Measurements from ENCODE around the gene ACTN4. TPM values are rescaled to one million over a fixed set of nuclear protein-coding genes. Genes with fewer than 3 reads are reported as not detected.
"Not testable (repeated sequence)": the region's sequence is repeated elsewhere in the genome, so short reads cannot be mapped to it uniquely, and the experiment has no call there.

The ACTN4 gene
- total RNA-seq, result 100 to 1,000 TPM; 181 to 204 TPM

DNA sequence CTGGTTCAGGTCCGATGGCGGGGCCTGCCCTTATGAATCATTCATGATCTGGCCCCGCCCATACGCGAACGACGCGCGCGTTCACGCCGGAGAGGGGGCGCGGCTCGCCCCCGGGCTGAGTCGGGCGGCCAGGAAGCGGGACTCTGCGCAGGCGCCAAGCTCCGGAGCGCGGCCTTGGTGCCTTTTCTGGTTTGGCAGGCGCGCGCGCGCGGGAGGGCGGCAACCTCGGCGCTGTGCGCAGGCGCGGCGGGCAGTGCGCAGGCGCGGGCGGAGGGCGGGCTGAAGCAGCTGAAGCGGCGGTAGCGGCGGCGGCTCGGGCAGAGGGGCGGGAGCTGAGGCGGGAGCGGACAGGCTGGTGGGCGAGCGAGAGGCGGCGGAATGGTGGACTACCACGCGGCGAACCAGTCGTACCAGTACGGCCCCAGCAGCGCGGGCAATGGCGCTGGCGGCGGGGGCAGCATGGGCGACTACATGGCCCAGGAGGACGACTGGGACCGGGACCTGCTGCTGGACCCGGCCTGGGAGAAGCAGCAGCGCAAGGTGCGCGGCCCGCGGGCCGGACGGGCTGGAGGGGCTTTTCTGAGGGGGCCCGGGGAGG, at the start of gene ACTN4:
Gene ACTN4, plus strand, starts transcription at position 282 of the 598 bp plus-strand sequence. Its CDS starts 97 bp downstream, at position 379.
- peak; percentile 100 for DNase-seq (ENCODE audit: low spot score in 2 of 2)
- H3K27ac Mint-ChIP-seq, result peak within 1 kb of the TSS; percentile 94 to 95
- H3K9me3 Mint-ChIP-seq, result no peaks in the 10 kb centered on the region
- ATAC-seq, result peak; percentile 92 to 93
- H3K36me3 Mint-ChIP-seq, result peaks cover 27 to 30% of the 10 kb centered on the region in 2 donors

DNA sequence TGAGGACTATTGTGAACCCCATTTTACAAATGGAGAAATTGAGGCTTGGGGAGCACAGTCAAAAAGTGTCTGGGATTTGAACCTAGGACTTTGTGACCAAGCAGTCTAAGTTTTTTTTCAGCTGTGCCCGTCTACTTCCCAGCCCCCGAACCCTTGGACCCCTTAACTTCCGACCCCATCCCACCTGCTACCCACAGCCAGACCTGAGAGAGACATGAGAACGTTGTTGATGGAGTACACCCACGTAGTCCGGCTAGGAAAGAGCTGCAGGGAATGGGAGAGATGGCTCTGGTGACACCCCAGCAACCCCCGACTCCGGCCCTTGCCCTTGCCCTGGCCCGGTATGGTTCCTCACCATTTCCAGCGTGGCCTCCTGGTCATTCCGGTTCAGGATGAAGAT, 47.7 kb upstream of the ACTN4 start:
- no peak for ATAC-seq
- no peak overlapping the region for H3K27ac Mint-ChIP-seq
- peaks cover 5 to 33% of the 10 kb centered on the region in 2 donors for H3K36me3 Mint-ChIP-seq
- H3K9me3 Mint-ChIP-seq, result no peaks in the 10 kb centered on the region
- no peak for DNase-seq (ENCODE audit: low spot score in 2 of 2)

DNA sequence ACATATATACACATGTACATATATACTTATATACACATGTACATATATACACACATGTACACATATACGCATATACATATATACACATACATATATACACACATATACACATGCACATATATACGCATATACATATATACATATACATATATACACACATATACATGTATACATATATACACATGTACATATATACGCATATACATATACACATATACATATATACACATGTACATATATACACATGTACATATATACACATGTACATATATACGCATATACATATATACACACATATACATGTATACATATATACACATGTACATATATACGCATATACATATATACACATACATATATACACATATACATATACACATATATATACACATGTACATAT, 44.6 kb upstream of the ACTN4 start:
- not testable (repeated sequence) for H3K9me3 Mint-ChIP-seq; DNase-seq (ENCODE audit: low spot score in 2 of 2); ATAC-seq; H3K27ac Mint-ChIP-seq
- H3K36me3 Mint-ChIP-seq, result peaks cover 5 to 18% of the 10 kb centered on the region in 2 donors

DNA sequence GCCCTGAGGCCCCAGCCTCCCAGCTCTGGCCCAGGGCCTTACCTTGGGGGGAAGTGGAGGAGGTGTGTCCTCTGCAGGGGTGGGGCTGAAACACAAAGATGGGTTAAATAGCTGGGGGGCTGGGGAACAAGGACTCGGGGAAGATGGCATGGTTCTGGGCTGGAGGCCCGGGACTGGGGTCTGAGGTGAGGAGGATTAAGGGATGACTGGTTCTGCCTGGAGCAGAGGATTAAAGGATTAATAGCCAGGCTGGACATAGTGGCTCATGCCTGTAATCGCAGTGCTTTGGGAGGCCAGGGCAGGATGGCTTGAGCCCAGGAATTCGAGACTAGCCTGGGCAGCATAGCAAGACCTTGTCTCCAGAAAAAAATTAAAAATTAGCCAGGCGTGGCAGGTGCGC, 41.3 kb upstream of the ACTN4 start:
- ATAC-seq (no peak), DNase-seq (ENCODE audit: low spot score in 2 of 2) (no peak)
- Mint-ChIP-seq H3K27ac (peak overlapping the region in 1 of 2 donors; percentile 65), H3K36me3 (peaks cover 4 to 13% of the 10 kb centered on the region in 2 donors), H3K9me3 (no peaks in the 10 kb centered on the region)

DNA sequence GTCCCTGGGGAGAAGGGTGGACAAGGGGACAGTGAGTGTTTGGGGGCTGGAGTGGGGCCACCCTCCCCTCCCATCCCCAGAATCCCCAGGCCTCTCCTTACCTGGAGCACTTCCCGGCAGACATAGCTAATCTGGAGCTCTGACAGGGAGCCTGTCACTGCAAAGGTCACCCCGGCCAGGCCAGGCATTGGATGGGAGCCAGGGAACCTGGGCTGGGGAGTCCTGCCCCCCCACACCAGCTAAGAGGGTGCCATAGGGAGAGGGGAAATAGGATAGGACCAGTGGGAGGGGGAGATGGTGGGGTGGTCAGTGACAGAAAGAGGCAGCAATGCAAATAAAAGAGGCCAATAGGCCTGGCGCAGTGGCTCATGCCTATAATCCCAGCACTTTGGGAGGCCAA, 33.2 kb upstream of the ACTN4 start:
- Mint-ChIP-seq H3K27ac (no peak overlapping the region), H3K9me3 (no peaks in the 10 kb centered on the region), H3K36me3 (peaks cover 37 to 42% of the 10 kb centered on the region in 2 donors)
- DNase-seq (ENCODE audit: low spot score in 2 of 2), result no peak
- no peak for ATAC-seq

GRCh38 chr19:38615007-38615581, 32.4 kb upstream of the ACTN4 start:
- H3K27ac Mint-ChIP-seq, result peak overlapping the region; percentile 58 to 73
- peaks cover 45 to 48% of the 10 kb centered on the region in 2 donors for H3K36me3 Mint-ChIP-seq
- no peak for ATAC-seq

DNA sequence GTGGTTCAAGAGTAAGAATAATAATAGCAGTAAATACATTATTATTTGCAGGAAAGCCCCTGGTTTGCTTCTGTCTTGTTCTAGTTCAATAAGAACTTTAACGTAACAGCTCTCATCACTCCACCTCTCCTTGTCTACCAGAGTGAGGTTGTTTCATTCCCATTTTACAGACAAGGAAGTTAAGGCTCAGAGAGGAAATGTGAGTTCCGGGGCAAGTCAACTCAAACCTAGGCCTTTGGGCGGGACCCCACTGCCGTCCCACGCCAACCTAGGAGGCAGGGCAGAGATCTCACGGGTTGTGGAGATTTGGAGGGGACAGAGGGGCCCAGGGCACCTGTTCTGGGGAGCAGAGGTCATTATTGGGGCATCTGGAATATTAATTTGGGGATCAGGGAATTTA, 31.2 kb upstream of the ACTN4 start:
- Mint-ChIP-seq H3K27ac (peak overlapping the region; percentile 89 to 96), H3K36me3 (peaks cover 42 to 43% of the 10 kb centered on the region in 2 donors)
- DNase-seq (ENCODE audit: low spot score in 2 of 2), result no peak

More at GRCh38 chr19:38615007-38615581, 32.4 kb upstream of the ACTN4 start:
- no peak for DNase-seq (ENCODE audit: low spot score in 2 of 2)
- H3K9me3 Mint-ChIP-seq, result no peaks in the 10 kb centered on the region

DNA sequence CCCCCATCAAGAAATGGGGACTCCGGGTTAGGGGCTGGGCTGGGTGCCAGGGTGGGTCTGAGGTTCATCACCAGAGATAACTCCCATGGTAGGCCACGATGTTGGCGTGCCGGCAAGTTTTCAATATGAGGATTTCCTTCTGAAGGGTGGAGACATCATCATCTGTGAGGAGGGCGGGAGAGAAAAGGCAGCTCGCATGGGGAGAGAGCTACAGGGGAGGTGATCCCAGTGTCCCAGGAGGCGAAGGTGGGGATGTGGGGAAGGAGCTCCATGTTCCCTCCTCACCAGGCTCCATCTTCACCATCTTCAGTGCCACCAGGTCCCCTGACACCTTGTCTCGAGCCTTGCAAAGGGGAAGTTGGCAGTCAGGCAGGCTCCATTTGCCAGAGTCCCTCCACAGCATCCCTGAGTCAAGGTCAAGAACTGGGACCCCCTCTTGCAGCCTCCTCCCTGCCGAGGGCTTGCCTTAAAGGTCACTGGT, 30.1 kb upstream of the ACTN4 start:
- no peaks in the 10 kb centered on the region for H3K9me3 Mint-ChIP-seq
- ATAC-seq, result peak in 1 of 2 donors; percentile 5
- H3K27ac Mint-ChIP-seq, result peak overlapping the region; percentile 89 to 96
- peak; percentile 22 to 62 for DNase-seq (ENCODE audit: low spot score in 2 of 2)
- peaks cover 46 to 51% of the 10 kb centered on the region in 2 donors for H3K36me3 Mint-ChIP-seq

More for the DNA sequence above, 31.2 kb upstream of the ACTN4 start:
- no peaks in the 10 kb centered on the region for H3K9me3 Mint-ChIP-seq
- no peak for ATAC-seq

- peak; percentile 75 to 76 for ATAC-seq
- peak within 1 kb of the TSS; percentile 96 to 100 for H3K27ac Mint-ChIP-seq
- H3K36me3 Mint-ChIP-seq, result peaks cover 46 to 51% of the 10 kb centered on the region in 2 donors
- DNase-seq (ENCODE audit: low spot score in 2 of 2), result peak; percentile 72 to 77
- H3K9me3 Mint-ChIP-seq, result no peaks in the 10 kb centered on the region
These were observed 29.5 kb upstream of the ACTN4 start, which contains the start of gene MAP4K1 for GRCh38 chr19:38617764-38618589. Gene MAP4K1 (minus strand): TSS chr19:38617953. CDS start chr19:38617895, 58 bp downstream.

GRCh38 chr19:38618590-38619360, 28.7 kb upstream of the ACTN4 start, which contains the start of gene EIF3K:
Gene EIF3K (plus strand): TSS chr19:38619188. CDS start chr19:38619269, 81 bp downstream.
- H3K9me3 Mint-ChIP-seq, result no peaks in the 10 kb centered on the region
- DNase-seq (ENCODE audit: low spot score in 2 of 2), result peak; percentile 99 to 100
- H3K36me3 Mint-ChIP-seq, result peaks cover 46 to 48% of the 10 kb centered on the region in 2 donors
- peak; percentile 74 to 80 for ATAC-seq
- H3K27ac Mint-ChIP-seq, result peak within 1 kb of the TSS; percentile 96 to 100

DNA sequence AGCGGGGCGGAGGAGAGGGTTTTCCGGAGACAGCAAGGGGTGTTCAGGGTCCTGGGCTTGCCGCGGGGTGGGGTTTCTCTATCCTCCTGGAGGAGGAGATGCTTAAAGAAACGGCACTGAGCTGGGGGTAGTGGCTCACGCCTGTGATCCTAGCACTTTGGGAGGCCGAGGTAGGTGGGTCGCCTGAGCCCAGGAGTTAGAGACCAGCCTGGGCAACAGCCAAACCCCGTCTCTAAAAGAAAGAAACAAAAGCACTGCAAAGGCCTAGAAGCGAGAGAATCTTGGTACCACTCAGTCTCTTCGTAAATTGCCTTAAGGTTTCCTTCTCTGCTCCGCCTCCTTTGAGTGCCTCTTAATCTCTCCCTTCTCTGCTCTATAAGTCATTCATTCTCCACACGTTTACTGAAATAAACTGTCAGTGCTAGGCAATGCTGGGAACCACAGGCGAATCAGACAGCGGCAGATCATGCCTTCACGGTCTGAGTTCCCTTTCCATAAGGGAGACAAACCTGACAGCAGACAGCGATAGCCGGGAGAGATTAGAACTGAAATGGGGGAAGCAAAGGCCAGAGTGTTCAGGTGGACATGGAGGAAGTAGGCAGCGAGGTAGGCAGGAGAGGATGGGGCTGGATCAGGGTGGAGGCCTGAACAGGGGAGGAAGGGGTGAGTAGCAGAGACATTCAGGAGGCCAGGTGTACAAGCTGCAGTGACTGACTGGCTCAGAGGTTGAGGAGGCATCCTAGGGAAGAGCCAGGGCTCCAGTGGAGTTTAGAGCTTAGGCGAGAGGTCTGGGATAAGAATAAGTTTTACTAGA, 27.9 kb upstream of the ACTN4 start:
- peak overlapping the region; percentile 96 to 100 for H3K27ac Mint-ChIP-seq
- peak in 1 of 2 donors; percentile 0 for ATAC-seq
- no peak for DNase-seq (ENCODE audit: low spot score in 2 of 2)
- H3K9me3 Mint-ChIP-seq, result no peaks in the 10 kb centered on the region
- peaks cover 46 to 52% of the 10 kb centered on the region in 2 donors for H3K36me3 Mint-ChIP-seq

DNA sequence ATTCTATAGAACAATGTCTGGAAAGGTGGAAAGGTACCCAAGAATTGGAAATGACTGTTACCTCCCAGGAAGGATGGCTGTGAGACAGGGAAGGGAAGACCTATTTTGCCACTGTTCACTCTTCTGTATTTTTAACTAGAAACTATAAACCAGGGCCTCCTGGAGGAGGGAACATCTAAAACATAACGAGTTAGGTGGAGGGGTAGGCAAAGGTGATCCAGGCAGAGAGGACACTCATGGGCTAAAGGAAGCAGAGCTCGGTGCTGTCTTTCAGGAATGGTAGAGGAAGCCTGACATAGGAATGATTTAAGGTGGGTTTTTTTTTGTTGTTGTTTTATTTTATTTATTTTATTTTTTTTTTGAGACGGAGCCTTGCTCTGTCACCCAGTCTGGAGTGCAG, 22.6 kb upstream of the ACTN4 start:
- Mint-ChIP-seq H3K36me3 (peaks cover 17 to 18% of the 10 kb centered on the region in 2 donors), H3K27ac (no peak overlapping the region), H3K9me3 (no peaks in the 10 kb centered on the region)
- no peak for ATAC-seq
- no peak for DNase-seq (ENCODE audit: low spot score in 2 of 2)

GRCh38 chr19:38626401-38626800, 21.0 kb upstream of the ACTN4 start:
- ATAC-seq (no peak), DNase-seq (ENCODE audit: low spot score in 2 of 2) (no peak)
- Mint-ChIP-seq H3K9me3 (no peaks in the 10 kb centered on the region), H3K36me3 (peaks cover 11 to 16% of the 10 kb centered on the region in 2 donors), H3K27ac (no peak overlapping the region)

GRCh38 chr19:38629568-38629967, 17.9 kb upstream of the ACTN4 start:
- Mint-ChIP-seq H3K27ac (peak overlapping the region in 1 of 2 donors; percentile 57), H3K9me3 (no peaks in the 10 kb centered on the region), H3K36me3 (peaks cover 5 to 18% of the 10 kb centered on the region in 2 donors)
- DNase-seq (ENCODE audit: low spot score in 2 of 2) (no peak), ATAC-seq (no peak)

GRCh38 chr19:38631301-38631700, 16.1 kb upstream of the ACTN4 start:
- not testable (repeated sequence) for ATAC-seq; H3K9me3 Mint-ChIP-seq; DNase-seq (ENCODE audit: low spot score in 2 of 2)
- peaks cover 9 to 17% of the 10 kb centered on the region in 2 donors for H3K36me3 Mint-ChIP-seq
- H3K27ac Mint-ChIP-seq, result peak overlapping the region in 1 of 2 donors; percentile 88
